ENCODE results near the gene B9D2. TPM values are rescaled to one million over a fixed set of nuclear protein-coding genes. Genes with fewer than 3 reads are reported as not detected.

Gene B9D2
- total RNA-seq, 2 donors from 2014 or later: 4.5 to 6.2 TPM

- no peaks in the 10 kb centered on the region for H3K27me3 Mint-ChIP-seq (ENCODE audit: insufficient read depth)
- H3K4me1 ChIP-seq (ENCODE audit: control insufficient read depth, insufficient read depth, low read length): peaks cover 10% of the 10 kb centered on the region
- H3K27ac Mint-ChIP-seq: peak overlapping the region; percentile 13
- H3K36me3 ChIP-seq (ENCODE audit: control insufficient read depth, insufficient read depth, low read length): peaks cover 65% of the 10 kb centered on the region
- H3K9me3 ChIP-seq (ENCODE audit: control insufficient read depth, low read length): no peaks in the 10 kb centered on the region
- DNase-seq: peak; percentile 52
- peaks cover 27% of the 10 kb centered on the region for H3K4me1 Mint-ChIP-seq
- WGBS, 2 experiments (ENCODE audit: insufficient coverage in 1 of 2, insufficient read length in 1 of 2): 83 to 91% methylated on average over 7 to 20 of the region's 20 CpGs
- H3K4me3 Mint-ChIP-seq: no peak overlapping the region
- H3K9me3 Mint-ChIP-seq: peaks cover 4% of the 10 kb centered on the region
- no peak overlapping the region for H3K4me3 ChIP-seq (ENCODE audit: low read length)
- H3K9ac ChIP-seq (ENCODE audit: extremely low read depth, low read length, poor library complexity, severe bottlenecking): no peak overlapping the region
- no peak for TF ChIP-seq CTCF (conservative IDR thresholded peaks at IDR 0.05)
- H3K27me3 ChIP-seq (ENCODE audit: control insufficient read depth, insufficient read depth, low read length, poor library complexity, severe bottlenecking): no peaks in the 10 kb centered on the region
- peaks cover 55% of the 10 kb centered on the region for H3K36me3 Mint-ChIP-seq (ENCODE audit: low read depth)
- H3K27ac ChIP-seq (ENCODE audit: low read depth, low read length): no peak overlapping the region
Measured at GRCh38 chr19:41319500-41320184, 44.3 kb downstream of the B9D2 start.

- Histone ChIP-seq H3K27ac (ENCODE audit: low read depth, low read length) (no peak overlapping the region), H3K27me3 (ENCODE audit: control insufficient read depth, insufficient read depth, low read length, poor library complexity, severe bottlenecking) (no peaks in the 10 kb centered on the region), H3K9me3 (ENCODE audit: control insufficient read depth, low read length) (no peaks in the 10 kb centered on the region), H3K9ac (ENCODE audit: extremely low read depth, low read length, poor library complexity, severe bottlenecking) (no peak overlapping the region), H3K36me3 (ENCODE audit: control insufficient read depth, insufficient read depth, low read length) (peaks cover 72% of the 10 kb centered on the region), H3K4me3 (ENCODE audit: low read length) (no peak overlapping the region), H3K4me1 (ENCODE audit: control insufficient read depth, insufficient read depth, low read length) (peaks cover 3% of the 10 kb centered on the region)
- no peak overlapping the region for H3K27ac Mint-ChIP-seq
- H3K36me3 Mint-ChIP-seq (ENCODE audit: low read depth): peaks cover 61% of the 10 kb centered on the region
- no peak for DNase-seq
- 94 to 96% methylated on average over 16 to 19 of the region's 19 CpGs for WGBS, 2 experiments (ENCODE audit: insufficient coverage in 1 of 2, insufficient read length in 1 of 2)
- H3K27me3 Mint-ChIP-seq (ENCODE audit: insufficient read depth): no peaks in the 10 kb centered on the region
- H3K4me1 Mint-ChIP-seq: peaks cover 19% of the 10 kb centered on the region
- H3K4me3 Mint-ChIP-seq: no peak overlapping the region
- peaks cover 4% of the 10 kb centered on the region for H3K9me3 Mint-ChIP-seq
- TF ChIP-seq CTCF (conservative IDR thresholded peaks at IDR 0.05): peak; percentile 17
Measured at GRCh38 chr19:41318696-41319499, 45.1 kb downstream of the B9D2 start.

- 94 to 98% methylated on average over 16 to 24 of the region's 24 CpGs for WGBS, 2 experiments (ENCODE audit: insufficient coverage in 1 of 2, insufficient read length in 1 of 2)
- no peak overlapping the region for H3K27ac Mint-ChIP-seq
- H3K9ac ChIP-seq (ENCODE audit: extremely low read depth, low read length, poor library complexity, severe bottlenecking): no peak overlapping the region
- H3K4me1 Mint-ChIP-seq: peaks cover 5% of the 10 kb centered on the region
- peaks cover 74% of the 10 kb centered on the region for H3K36me3 Mint-ChIP-seq (ENCODE audit: low read depth)
- no peak overlapping the region for H3K4me3 ChIP-seq (ENCODE audit: low read length)
- no peaks in the 10 kb centered on the region for H3K4me1 ChIP-seq (ENCODE audit: control insufficient read depth, insufficient read depth, low read length)
- peaks cover 74% of the 10 kb centered on the region for H3K36me3 ChIP-seq (ENCODE audit: control insufficient read depth, insufficient read depth, low read length)
- no peak overlapping the region for H3K4me3 Mint-ChIP-seq
- no peaks in the 10 kb centered on the region for H3K27me3 ChIP-seq (ENCODE audit: control insufficient read depth, insufficient read depth, low read length, poor library complexity, severe bottlenecking)
- TF ChIP-seq CTCF (conservative IDR thresholded peaks at IDR 0.05): no peak
- peaks cover 4% of the 10 kb centered on the region for H3K9me3 Mint-ChIP-seq
- no peaks in the 10 kb centered on the region for H3K27me3 Mint-ChIP-seq (ENCODE audit: insufficient read depth)
- no peak overlapping the region for H3K27ac ChIP-seq (ENCODE audit: low read depth, low read length)
- no peak for DNase-seq
- H3K9me3 ChIP-seq (ENCODE audit: control insufficient read depth, low read length): no peaks in the 10 kb centered on the region
Measured at GRCh38 chr19:41316306-41316920, 47.5 kb downstream of the B9D2 start.
